ENCODE results near the gene TCERG1L.

TCERG1L gene

GRCh38 chr10:131280101-131280500 is 31.4 kb downstream of the TCERG1L start:
- no peak for TF ChIP-seq CTCF (conservative IDR thresholded peaks at IDR 0.05; ENCODE audit: control insufficient read depth, insufficient read depth, low read depth, low read length)
- no peak overlapping the region for H3K4me3 ChIP-seq (ENCODE audit: control insufficient read depth, low read depth, low read length)
- no peak for DNase-seq (ENCODE audit: low read depth)

- no peak for DNase-seq (ENCODE audit: low read depth)
- TF ChIP-seq CTCF (conservative IDR thresholded peaks at IDR 0.05; ENCODE audit: control insufficient read depth, insufficient read depth, low read depth, low read length) = no peak
- no peak overlapping the region for H3K4me3 ChIP-seq (ENCODE audit: control insufficient read depth, low read depth, low read length)
Observed at GRCh38 chr10:131279516-131279915, 32.0 kb downstream of the TCERG1L start.

GRCh38 chr10:131277969-131278368 is 33.6 kb downstream of the TCERG1L start:
- DNase-seq (ENCODE audit: low read depth) = no peak
- no peak overlapping the region for H3K4me3 ChIP-seq (ENCODE audit: control insufficient read depth, low read depth, low read length)
- no peak for TF ChIP-seq CTCF (conservative IDR thresholded peaks at IDR 0.05; ENCODE audit: control insufficient read depth, insufficient read depth, low read depth, low read length)

GRCh38 chr10:131277278-131277677 is 34.2 kb downstream of the TCERG1L start:
- TF ChIP-seq CTCF (conservative IDR thresholded peaks at IDR 0.05; ENCODE audit: control insufficient read depth, insufficient read depth, low read depth, low read length) = no peak
- H3K4me3 ChIP-seq (ENCODE audit: control insufficient read depth, low read depth, low read length) = no peak overlapping the region
- no peak for DNase-seq (ENCODE audit: low read depth)

- no peak overlapping the region for H3K4me3 ChIP-seq (ENCODE audit: control insufficient read depth, low read depth, low read length)
- no peak for TF ChIP-seq CTCF (conservative IDR thresholded peaks at IDR 0.05; ENCODE audit: control insufficient read depth, insufficient read depth, low read depth, low read length)
- no peak for DNase-seq (ENCODE audit: low read depth)
Observed at GRCh38 chr10:131275691-131276090, 35.8 kb downstream of the TCERG1L start.

DNA sequence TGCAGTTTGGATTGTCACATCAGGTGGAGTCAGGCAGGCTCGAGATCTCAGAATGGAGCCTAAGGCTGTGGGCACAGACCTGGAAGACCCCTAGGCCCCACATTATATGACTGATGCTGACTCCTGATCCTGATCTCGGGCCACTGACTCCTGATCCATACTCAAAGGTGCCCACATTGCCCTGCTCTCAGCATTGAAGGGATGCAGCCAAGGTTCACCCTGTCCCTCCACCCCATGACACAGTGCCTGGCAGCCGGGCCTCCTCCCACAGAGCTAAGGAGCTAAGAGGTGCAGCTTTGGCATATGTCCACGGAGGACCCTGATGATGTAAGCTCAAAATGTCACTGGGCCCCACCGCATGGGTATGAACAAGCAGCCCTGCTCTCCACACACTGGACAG is 36.6 kb downstream of the TCERG1L start:
- no peak for TF ChIP-seq CTCF (conservative IDR thresholded peaks at IDR 0.05; ENCODE audit: control insufficient read depth, insufficient read depth, low read depth, low read length)

More for the DNA sequence above, 36.6 kb downstream of the TCERG1L start:
- no peak overlapping the region for H3K4me3 ChIP-seq (ENCODE audit: control insufficient read depth, low read depth, low read length)
- no peak for DNase-seq (ENCODE audit: low read depth)

Measured in fibroblast of mammary gland (primary cell).